ENCODE results near the gene CTPS1. TPM values are rescaled to one million over a fixed set of nuclear protein-coding genes. Genes with fewer than 3 reads are reported as not detected.
A peak's percentile ranks its signal among the peaks of the same experiment; 100 is the strongest.

CTPS1 gene
- polyA plus RNA-seq, 3 donors: 28.5 to 31.5 (median 30.4) TPM

- no peak for DNase-seq
Measured at GRCh38 chr1:41020654-41021053, 41.2 kb downstream of the CTPS1 start.

- peak; percentile 68 for DNase-seq
Measured at GRCh38 chr1:41021526-41022308, 42.2 kb downstream of the CTPS1 start, which contains the start of gene SLFNL1. TSS of gene SLFNL1 (minus strand) at chr1:41021725. CDS start at chr1:41020660, 1,065 bp downstream.

- DNase-seq: no peak
Measured at GRCh38 chr1:41022424-41022823, 42.9 kb downstream of the CTPS1 start.

GRCh38 chr1:41023279-41023990, 43.9 kb downstream of the CTPS1 start:
- no peak for DNase-seq

GRCh38 chr1:41024953-41025352, 45.5 kb downstream of the CTPS1 start:
- DNase-seq: no peak

GRCh38 chr1:41025979-41026819, 46.7 kb downstream of the CTPS1 start:
- no peak for DNase-seq

- no peak for DNase-seq
Measured at GRCh38 chr1:41028034-41028642, 48.6 kb downstream of the CTPS1 start.

GRCh38 chr1:41030872-41031616, 51.5 kb downstream of the CTPS1 start:
- no peak for DNase-seq

- no peak for DNase-seq
Measured at GRCh38 chr1:41032147-41032546, 52.7 kb downstream of the CTPS1 start.

GRCh38 chr1:41033272-41033671, 53.8 kb downstream of the CTPS1 start:
- DNase-seq: no peak

- DNase-seq: no peak
Measured at GRCh38 chr1:41037116-41037903, 57.8 kb downstream of the CTPS1 start.

- no peak for DNase-seq
Measured at GRCh38 chr1:41038110-41038509, 58.6 kb downstream of the CTPS1 start.

- no peak for DNase-seq
Measured at GRCh38 chr1:41041614-41042270, 62.2 kb downstream of the CTPS1 start.

- DNase-seq: no peak
Measured at GRCh38 chr1:41044187-41044586, 64.7 kb downstream of the CTPS1 start.

GRCh38 chr1:41045740-41046139, 66.2 kb downstream of the CTPS1 start:
- DNase-seq: peak; percentile 9

- DNase-seq: no peak
Measured at GRCh38 chr1:41046347-41046775, 66.9 kb downstream of the CTPS1 start.

GRCh38 chr1:41048540-41048939, 69.0 kb downstream of the CTPS1 start:
- DNase-seq: no peak

- no peak for DNase-seq
Measured at GRCh38 chr1:41051022-41051421, 71.5 kb downstream of the CTPS1 start.

GRCh38 chr1:41053316-41053715, 73.8 kb downstream of the CTPS1 start:
- no peak for DNase-seq

- no peak for DNase-seq
Measured at GRCh38 chr1:41056907-41057306, 77.4 kb downstream of the CTPS1 start.
